ENCODE measurements around the gene ZNF24. TPM values are rescaled to one million over a fixed set of nuclear protein-coding genes. Genes with fewer than 3 reads are reported as not detected.

The ZNF24 gene
- total and polyA plus RNA-seq, 10 of the 15 experiments (the other 5 are each of a cell fraction or from before 2014, with no cell fraction given): 13.6 to 41.7 (median 28.3) TPM

- ChIA-PET RAD21 (ENCODE audit: unreplicated experiment) (interaction anchor here (0.8 kb wide), 1 partner anchor 24 kb away, joined by 3 read pairs; no protein-coding TSS in a partner anchor), CTCF (interaction anchor here (1.7 to 1.9 kb wide), 2 partner anchors 24 to 138 kb away, joined by 6 to 7 read pairs; no protein-coding TSS in a partner anchor), SMC1A (ENCODE audit: uncharacterized antibody, unreplicated experiment) (interaction anchor here (1.6 kb wide), 1 partner anchor 17 kb away, joined by 4 read pairs; no protein-coding TSS in a partner anchor), POLR2A (no interaction called here)
- ATAC-seq (no peak), FAIRE-seq (no peak), DNase-seq (ENCODE audit: low read depth, low spot score) (no peak)
- H3K27me3 ChIP-seq (replicated peaks in 1 of 2; ENCODE audit: control insufficient read depth in 2 of 2, insufficient read depth in 2 of 2, low read length in 1 of 2): no peaks in the 10 kb centered on the region
- no peak overlapping the region for H3K4me2 ChIP-seq (ENCODE audit: control insufficient read depth, insufficient read depth)
- TF ChIP-seq NFXL1 (IDR thresholded peaks at IDR 0.05; ENCODE audit: borderline replicate concordance) (no peak), NR2C2 (IDR thresholded peaks at IDR 0.05; ENCODE audit: borderline replicate concordance, control insufficient read depth, insufficient read length, low read depth) (no peak), FOXK2 (IDR thresholded peaks at IDR 0.05) (no peak), BACH1 (IDR thresholded peaks at IDR 0.05; ENCODE audit: borderline replicate concordance) (no peak), JUND (IDR thresholded peaks at IDR 0.05; ENCODE audit: low read depth, low read length) (no peak), SMAD1 (IDR thresholded peaks at IDR 0.05; ENCODE audit: low read depth, partially characterized antibody) (no peak), DPF2 (IDR thresholded peaks at IDR 0.05) (no peak), SP1 (IDR thresholded peaks at IDR 0.05; ENCODE audit: low read depth, low read length) (no peak), GABPA (IDR thresholded peaks at IDR 0.05; ENCODE audit: low read depth) (no peak), MYB (IDR thresholded peaks at IDR 0.05; ENCODE audit: borderline replicate concordance, low read depth, low read length) (no peak), NFIC (IDR thresholded peaks at IDR 0.05; ENCODE audit: low read depth, low read length) (no peak), PAX8 (IDR thresholded peaks at IDR 0.05) (no peak), JUNB (IDR thresholded peaks at IDR 0.05) (no peak), BCLAF1 (IDR thresholded peaks at IDR 0.05) (no peak), HCFC1 (IDR thresholded peaks at IDR 0.05; ENCODE audit: low read length) (no peak), ELK1 (IDR thresholded peaks at IDR 0.05; ENCODE audit: low read depth, low read length) (no peak), RCOR1 (conservative IDR thresholded peaks at IDR 0.05; ENCODE audit: low read depth, low read length) (no peak), RELA (IDR thresholded peaks at IDR 0.05; ENCODE audit: borderline replicate concordance, partially characterized antibody) (no peak)
- H3K79me2 ChIP-seq (ENCODE audit: control insufficient read depth, insufficient read depth, low read length): no peaks in the 10 kb centered on the region
- no peak overlapping the region for H3K27ac ChIP-seq (ENCODE audit: control insufficient read depth, insufficient read depth)
- intact Hi-C loops (cut with micrococcal nuclease; ENCODE audit: unreplicated experiment) (no loop called here), in situ Hi-C loops (cut with MboI) (no loop called here)
- H2AFZ ChIP-seq (ENCODE audit: control insufficient read depth, low read depth, low read length): no peak overlapping the region
- no peaks in the 10 kb centered on the region for H3K9me3 ChIP-seq (replicated peaks; ENCODE audit: control insufficient read depth, insufficient read depth, low read length)
- H3K9ac ChIP-seq (ENCODE audit: control insufficient read depth, insufficient read depth, low read length): no peak overlapping the region
- H4K20me1 ChIP-seq (ENCODE audit: control insufficient read depth, insufficient read depth): no peaks in the 10 kb centered on the region
- no peak overlapping the region for H3K4me3 ChIP-seq
- no peaks in the 10 kb centered on the region for H3K36me3 ChIP-seq (ENCODE audit: control insufficient read depth in 2 of 2, insufficient read depth in 2 of 2, low read length in 1 of 2)
- BruUV-seq (replicated peaks): no TSS peak
- WGBS (ENCODE audit: insufficient coverage, insufficient replicate concordance, low lambda C conversion rate, missing lambda C conversion rate): 57% methylated on average over 6 of the region's 6 CpGs
- no peaks in the 10 kb centered on the region for H3K4me1 ChIP-seq (ENCODE audit: control insufficient read depth, insufficient read depth, low read length)
These were observed 24.9 kb upstream of the ZNF24 start for GRCh38 chr18:35369126-35369525.
